ENCODE results near the gene PPFIA1. TPM values are rescaled to one million over a fixed set of nuclear protein-coding genes. Genes with fewer than 3 reads are reported as not detected.
A peak's percentile ranks its signal among the peaks of the same experiment; 100 is the strongest.

PPFIA1 gene
- polyA plus RNA-seq, 1 of the 3 experiments (the other 2 are of a cell fraction), result 37.4 TPM

DNA sequence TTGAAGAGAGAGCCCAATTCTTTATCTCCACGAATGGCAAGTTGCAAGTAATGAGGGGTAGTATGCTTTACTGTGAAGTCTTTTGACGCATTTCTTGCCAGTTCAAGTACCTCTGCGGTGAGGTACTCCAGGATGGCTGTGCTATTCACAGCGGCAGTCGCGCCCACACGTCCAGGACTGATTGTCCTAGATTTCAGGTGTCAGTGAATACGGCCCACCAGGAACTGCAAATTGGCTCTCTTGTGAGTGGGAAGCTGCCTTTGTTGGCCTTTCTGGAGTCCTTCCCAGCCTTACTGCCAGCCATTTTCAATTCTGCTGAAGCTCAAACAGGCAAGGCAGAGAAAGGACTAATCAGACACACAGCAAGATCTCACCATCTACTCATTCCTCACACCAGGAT, 8.5 kb downstream of the PPFIA1 start:
- TF ChIP-seq MXI1 (IDR thresholded peaks at IDR 0.05; ENCODE audit: low read depth, low read length), result no peak
- TF ChIP-seq RXRA (IDR thresholded peaks at IDR 0.05; ENCODE audit: borderline replicate concordance, low read depth), result no peak
- no peak for TF ChIP-seq POLR2AphosphoS5 (IDR thresholded peaks at IDR 0.05; ENCODE audit: low read depth, low read length)
- no peak overlapping the region for H3K27ac ChIP-seq (ENCODE audit: low read depth in 2 of 2, low read length in 1 of 2)
- POLR2A ChIA-PET, result no interaction called here
- H3F3A ChIP-seq (replicated peaks; ENCODE audit: insufficient read depth), result no peaks in the 10 kb centered on the region
- no peaks in the 10 kb centered on the region for H3K9me3 ChIP-seq
- 93% methylated on average over 8 of the region's 8 CpGs for WGBS (ENCODE audit: low lambda C conversion rate)
- H2AFZ ChIP-seq (ENCODE audit: low read depth), result no peak overlapping the region
- no peak overlapping the region for H3K4me2 ChIP-seq
- H3K36me3 ChIP-seq (replicated peaks in 1 of 2; ENCODE audit: control insufficient read depth in 1 of 2, insufficient read depth in 2 of 2, low read length in 1 of 2), result peaks cover 24 to 46% of the 10 kb centered on the region in 2 experiments
- H3K9me2 ChIP-seq, result no peaks in the 10 kb centered on the region
- 0 out of 4 replicates have a peak, but pooled peaks cover 0 to 10% of the 10 kb centered on the region in 2 experiments for H3K4me1 ChIP-seq (ENCODE audit: control insufficient read depth in 1 of 2, insufficient read depth in 2 of 2, low read depth in 1 of 2, low read length in 1 of 2)
- DNase-seq, result no peak
- CTCF ChIA-PET, result no interaction called here
- no peaks in the 10 kb centered on the region for H3K27me3 ChIP-seq (ENCODE audit: insufficient read depth)
- no peak overlapping the region for H3K4me3 ChIP-seq (ENCODE audit: low read depth in 2 of 2, low read length in 1 of 2)
- H4K20me1 ChIP-seq (ENCODE audit: insufficient read depth), result peaks cover 13% of the 10 kb centered on the region; the same call in 1 of the 2 replicates
- peaks cover 65% of the 10 kb centered on the region for H3K79me2 ChIP-seq (ENCODE audit: insufficient read depth)
- no peak overlapping the region for H3K9ac ChIP-seq

DNA sequence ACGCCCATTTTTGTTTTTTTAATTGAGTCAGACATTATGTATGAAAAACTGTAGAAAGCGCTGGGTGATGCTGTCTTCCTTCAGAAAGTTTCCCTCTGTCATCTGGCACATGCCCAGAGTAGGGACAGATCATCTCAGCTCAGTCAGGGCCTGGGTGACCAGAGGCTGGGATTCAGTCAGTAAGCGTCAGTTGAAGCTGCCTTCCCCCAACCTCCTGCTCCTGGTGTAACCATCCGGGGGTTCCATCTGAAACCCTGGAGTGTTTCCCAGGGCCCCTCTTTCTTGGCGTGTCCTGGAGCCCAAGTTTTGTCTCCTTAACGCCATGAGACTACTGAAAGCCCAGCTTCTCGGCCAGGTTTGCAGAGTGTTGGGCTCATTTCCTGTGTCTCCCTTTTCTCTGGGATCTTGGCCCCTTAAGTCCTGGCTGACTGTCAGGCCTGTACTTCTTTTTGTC, 10.7 kb downstream of the PPFIA1 start:
- H3K36me3 ChIP-seq (replicated peaks in 1 of 2; ENCODE audit: control insufficient read depth in 1 of 2, insufficient read depth in 2 of 2, low read length in 1 of 2), result peaks cover 19 to 36% of the 10 kb centered on the region in 2 experiments
- 97% methylated on average over 7 of the region's 7 CpGs for WGBS (ENCODE audit: low lambda C conversion rate)
- no peaks in the 10 kb centered on the region for H3K9me3 ChIP-seq
- no peak for DNase-seq
- H3K9ac ChIP-seq, result no peak overlapping the region
- no peak overlapping the region for H2AFZ ChIP-seq (ENCODE audit: low read depth)
- TF ChIP-seq FOSL2 (IDR thresholded peaks at IDR 0.05; ENCODE audit: borderline replicate concordance, low read depth) (no peak), MXI1 (IDR thresholded peaks at IDR 0.05; ENCODE audit: low read depth, low read length) (no peak)
- no peaks in the 10 kb centered on the region for H3F3A ChIP-seq (replicated peaks; ENCODE audit: insufficient read depth)
- no peak overlapping the region for H3K4me3 ChIP-seq (ENCODE audit: low read depth in 2 of 2, low read length in 1 of 2)
- H3K4me1 ChIP-seq (ENCODE audit: control insufficient read depth in 1 of 2, insufficient read depth in 2 of 2, low read depth in 1 of 2, low read length in 1 of 2), result 0 out of 4 replicates have a peak, but pooled peaks cover 0 to 7% of the 10 kb centered on the region in 2 experiments
- no peaks in the 10 kb centered on the region for H3K9me2 ChIP-seq
- peaks cover 13% of the 10 kb centered on the region for H4K20me1 ChIP-seq (ENCODE audit: insufficient read depth)
- no peaks in the 10 kb centered on the region for H3K27me3 ChIP-seq (ENCODE audit: insufficient read depth)
- peak overlapping the region in 1 of 2 experiments; percentile 6; a peak in 1 of 4 replicates for H3K27ac ChIP-seq (ENCODE audit: low read depth in 2 of 2, low read length in 1 of 2)
- H3K79me2 ChIP-seq (ENCODE audit: insufficient read depth), result peaks cover 49% of the 10 kb centered on the region
- POLR2A ChIA-PET, result no interaction called here
- no peak overlapping the region for H3K4me2 ChIP-seq
- CTCF ChIA-PET, result interaction anchor here (0.9 kb wide), 1 partner anchor 10 kb away, joined by 3 read pairs; the partner anchor contains the start of gene PPFIA1

- Histone ChIP-seq H4K20me1 (ENCODE audit: insufficient read depth) (peaks cover 13% of the 10 kb centered on the region), H3K9ac (no peak overlapping the region), H3K27me3 (ENCODE audit: insufficient read depth) (no peaks in the 10 kb centered on the region), H2AFZ (ENCODE audit: low read depth) (no peak overlapping the region), H3F3A (replicated peaks; ENCODE audit: insufficient read depth) (no peaks in the 10 kb centered on the region), H3K79me2 (ENCODE audit: insufficient read depth) (peaks cover 46% of the 10 kb centered on the region), H3K9me2 (no peaks in the 10 kb centered on the region), H3K4me3 (ENCODE audit: low read depth in 2 of 2, low read length in 1 of 2) (no peak overlapping the region), H3K4me2 (no peak overlapping the region), H3K36me3 (replicated peaks in 1 of 2; ENCODE audit: control insufficient read depth in 1 of 2, insufficient read depth in 2 of 2, low read length in 1 of 2) (peaks cover 16 to 31% of the 10 kb centered on the region in 2 experiments), H3K4me1 (ENCODE audit: control insufficient read depth in 1 of 2, insufficient read depth in 2 of 2, low read depth in 1 of 2, low read length in 1 of 2) (0 out of 4 replicates have a peak, but pooled peaks cover 0 to 7% of the 10 kb centered on the region in 2 experiments), H3K27ac (ENCODE audit: low read depth in 2 of 2, low read length in 1 of 2) (no peak overlapping the region), H3K9me3 (no peaks in the 10 kb centered on the region)
- DNase-seq, result no peak
- CTCF ChIA-PET, result interaction anchor here (0.9 kb wide), 1 partner anchor 11 kb away, joined by 3 read pairs; the partner anchor contains the start of gene PPFIA1
- POLR2A ChIA-PET, result no interaction called here
- TF ChIP-seq JUND (IDR thresholded peaks at IDR 0.05) (no peak), ZBTB33 (IDR thresholded peaks at IDR 0.05; ENCODE audit: borderline replicate concordance, low read depth) (no peak)
- 100% methylated on average over 4 of the region's 4 CpGs for WGBS (ENCODE audit: low lambda C conversion rate)
Observed at GRCh38 chr11:70282012-70282411, 11.5 kb downstream of the PPFIA1 start.
